Keratinocyte (primary cell): ENCODE measurements around the gene IL21R. TPM values are rescaled to one million over a fixed set of nuclear protein-coding genes. Genes with fewer than 3 reads are reported as not detected.

Source experiments
- DNase-seq: peaks from one replicate; pipeline ENCODE4 v3.0.0-alpha.2; 2011; ENCODE audit warnings: low read depth, missing footprints, low spot score
- FAIRE-seq: peaks from 2 replicates; lab custom pipeline; 2011; peaks lifted over from hg19 to GRCh38; lab: Jason Lieb, UNC
- H2AFZ ChIP-seq: 2 replicates; pipeline ENCODE4 v1.6.0; 2012; ENCODE audit warnings: low read length, control low read depth, inconsistent platforms; ENCODE audit not compliant: control insufficient read depth
- H3K27ac ChIP-seq: 2 replicates; pipeline ENCODE4 v1.5.1; 2011; ENCODE audit warnings: low read length; ENCODE audit not compliant: control insufficient read depth, insufficient read depth
- H3K27me3 ChIP-seq: 3 replicates; pipeline ENCODE4 v1.6.0; 2011; ENCODE audit warnings: low read length; ENCODE audit not compliant: control insufficient read depth, insufficient read depth; ENCODE audit errors: extremely low read depth
- H3K36me3 ChIP-seq, 2 experiments: 2 replicates in 1 of 2; 3 replicates in 1 of 2; pipeline ENCODE4 v1.5.1; 2011; ENCODE audit warnings: low read length in 2 of 2, mild to moderate bottlenecking in 1 of 2; ENCODE audit not compliant: control insufficient read depth in 2 of 2, insufficient read depth in 2 of 2; ENCODE audit errors: extremely low read depth in 1 of 2
- H3K4me1 ChIP-seq: 3 replicates; pipeline ENCODE4 v1.5.1; 2011; ENCODE audit warnings: low read length; ENCODE audit not compliant: control insufficient read depth, insufficient read depth; ENCODE audit errors: extremely low read depth
- H3K4me2 ChIP-seq: 3 replicates; pipeline ENCODE4 v1.6.0; 2011; ENCODE audit warnings: low read depth, low read length; ENCODE audit not compliant: control insufficient read depth, insufficient read depth; ENCODE audit errors: extremely low read depth
- H3K4me3 ChIP-seq, 3 experiments: fragments of 200-600 bp in 1 of 3; sonication (generic) in 1 of 3; 2 replicates in 2 of 3; 3 replicates in 1 of 3; pipeline ENCODE4 v1.5.1; 2011 to 2016; ENCODE audit warnings: low read length in 3 of 3, mild to moderate bottlenecking in 3 of 3, control low read depth in 2 of 3, inconsistent platforms in 1 of 3, low read depth in 1 of 3, mixed read lengths in 1 of 3, mixed run types in 1 of 3, moderate library complexity in 1 of 3; ENCODE audit not compliant: control insufficient read depth in 2 of 3, insufficient read depth in 2 of 3; ENCODE audit errors: extremely low read depth in 1 of 3
- H3K79me2 ChIP-seq: 2 replicates; pipeline ENCODE4 v1.6.0; 2012; ENCODE audit warnings: low read length; ENCODE audit not compliant: control insufficient read depth, insufficient read depth
- H3K9ac ChIP-seq: 3 replicates; pipeline ENCODE4 v1.6.0; 2011; ENCODE audit warnings: low read length; ENCODE audit not compliant: control insufficient read depth, insufficient read depth; ENCODE audit errors: extremely low read depth
- H3K9me1 ChIP-seq: 3 replicates; pipeline ENCODE4 v1.6.0; 2011; ENCODE audit warnings: low read length; ENCODE audit not compliant: control insufficient read depth, insufficient read depth; ENCODE audit errors: extremely low read depth
- H3K9me3 ChIP-seq: 2 replicates; pipeline ENCODE4 v1.5.1; 2012; ENCODE audit warnings: low read depth, low read length; ENCODE audit not compliant: control insufficient read depth
- H4K20me1 ChIP-seq: 3 replicates; pipeline ENCODE4 v1.6.0; 2011; ENCODE audit warnings: low read length; ENCODE audit not compliant: control insufficient read depth, insufficient read depth; ENCODE audit errors: extremely low read depth
- CTCF ChIP-seq, 3 experiments: IDR thresholded peaks in 1 of 3; conservative IDR thresholded peaks in 1 of 3; optimal IDR thresholded peaks in 1 of 3; 2 replicates in 2 of 3; 3 replicates in 1 of 3; pipeline versions ENCODE3 to v1.5.1; 2011; ENCODE audit warnings: low read length in 3 of 3, mild to moderate bottlenecking in 3 of 3, moderate library complexity in 2 of 3, control low read depth in 1 of 3, inconsistent platforms in 1 of 3; ENCODE audit not compliant: insufficient read depth in 2 of 3; ENCODE audit errors: extremely low read depth in 1 of 3
- EZH2 ChIP-seq: IDR thresholded peaks from one replicate; pipeline ENCODE4 v1.6.1; 2012; ENCODE audit warnings: inconsistent platforms, mild to moderate bottlenecking, low read length, moderate library complexity
- dilution Hi-C: fragments of 300-500 bp; cut with MboI; formaldehyde crosslinking; loops from one replicate; pipeline ENCODE4 v1.7.0; 2020; ENCODE audit warnings: low sequenced_read_pairs; ENCODE audit not compliant: extremely low pct_ligation_motif_present
- polyA plus RNA-seq, 5 experiments: library from polyadenylated mRNA; depleted of rRNA in 3 of 5; stranded (reverse) in 3 of 5; stranded (forward) in 1 of 5; unstranded in 1 of 5; fragments of >200 nt; gene quantifications; 1 replicate in 1 of 5; 2 replicates in 3 of 5; 3 replicates in 1 of 5; pipeline versions ENCODE4 v1.2.1 to v1.2.3, GENCODE V29; 2011 to 2012; ENCODE audit warnings: missing spikeins in 2 of 5, low read depth in 1 of 5, low replicate concordance in 1 of 5

Gene IL21R
- polyA plus RNA-seq, 1 donor (not counting 4 experiments of a cell fraction or from before 2014, with no cell fraction given): 0.12 TPM

- TF ChIP-seq CTCF (optimal IDR thresholded peaks at IDR 0.05 in 1 of 3, IDR thresholded peaks at IDR 0.05 in 1 of 3, conservative IDR thresholded peaks at IDR 0.05 in 1 of 3; ENCODE audit: extremely low read depth in 1 of 3, insufficient read depth in 2 of 3, low read length in 3 of 3) (no peak), EZH2 (no peak)
- dilution Hi-C loops: no loop called here
Observed at GRCh38 chr16:27480761-27481160, 78.8 kb downstream of the IL21R start.

GRCh38 chr16:27481282-27481934 is 79.4 kb downstream of the IL21R start:
- DNase-seq (no peak), FAIRE-seq (no peak)
- Histone ChIP-seq H3K9ac (no peak overlapping the region), H3K27me3 (no peaks in the 10 kb centered on the region), H3K9me3 (no peaks in the 10 kb centered on the region), H3K27ac (no peak overlapping the region), H3K36me3 (peaks cover 31 to 57% of the 10 kb centered on the region in 2 experiments), H3K4me2 (no peak overlapping the region), H3K4me3 (no peak overlapping the region), H3K9me1 (no peaks in the 10 kb centered on the region), H3K79me2 (no peaks in the 10 kb centered on the region), H3K4me1 (no peaks in the 10 kb centered on the region), H2AFZ (no peak overlapping the region), H4K20me1 (no peaks in the 10 kb centered on the region)
- dilution Hi-C loops: no loop called here
- TF ChIP-seq CTCF (optimal IDR thresholded peaks at IDR 0.05 in 1 of 3, IDR thresholded peaks at IDR 0.05 in 1 of 3, conservative IDR thresholded peaks at IDR 0.05 in 1 of 3; ENCODE audit: extremely low read depth in 1 of 3, insufficient read depth in 2 of 3, low read length in 3 of 3) (no peak), EZH2 (no peak)

More at GRCh38 chr16:27480761-27481160, 78.8 kb downstream of the IL21R start:
- Histone ChIP-seq H3K9me1 (no peaks in the 10 kb centered on the region), H3K27me3 (no peaks in the 10 kb centered on the region), H3K9me3 (no peaks in the 10 kb centered on the region), H3K9ac (no peak overlapping the region), H3K36me3 (peaks cover 33 to 56% of the 10 kb centered on the region in 2 experiments), H4K20me1 (no peaks in the 10 kb centered on the region), H3K4me2 (no peak overlapping the region), H3K79me2 (no peaks in the 10 kb centered on the region), H2AFZ (no peak overlapping the region), H3K27ac (no peak overlapping the region), H3K4me3 (no peak overlapping the region), H3K4me1 (peaks cover 5% of the 10 kb centered on the region)
- DNase-seq (no peak), FAIRE-seq (no peak)
